SJCRH30 (cell line): Measurements from ENCODE around the gene KRTAP10-7. TPM values are rescaled to one million over a fixed set of nuclear protein-coding genes. Genes with fewer than 3 reads are reported as not detected.
"Not testable (repeated sequence)": the region's sequence is repeated elsewhere in the genome, so short reads cannot be mapped to it uniquely, and the experiment has no call there.

Experiments used
- DNase-seq, 2 experiments: peaks; one replicate each; pipeline ENCODE4 v3.0.0-alpha.2; 2015 to 2020
- H3K27ac ChIP-seq: fragments of 250-450 bp; sonication (Bioruptor Pico); 2 replicates; pipeline ENCODE4 v1.5.1; 2020; ENCODE audit warnings: mild to moderate bottlenecking, moderate library complexity
- H3K27me3 ChIP-seq: fragments of 250-450 bp; sonication (Bioruptor Pico); 2 replicates; pipeline ENCODE4 v1.5.1; 2020; ENCODE audit warnings: mild to moderate bottlenecking, moderate library complexity
- H3K36me3 ChIP-seq: fragments of 250-450 bp; sonication (Bioruptor Pico); 2 replicates; pipeline ENCODE4 v1.5.1; 2020; ENCODE audit warnings: mild to moderate bottlenecking, moderate library complexity
- H3K4me1 ChIP-seq: fragments of 250-450 bp; sonication (Bioruptor Pico); 2 replicates; pipeline ENCODE4 v1.5.1; 2020; ENCODE audit warnings: mild to moderate bottlenecking, moderate library complexity
- H3K4me3 ChIP-seq: fragments of 250-450 bp; sonication (Bioruptor Pico); 2 replicates; pipeline ENCODE4 v1.5.1; 2020; ENCODE audit warnings: mild to moderate bottlenecking, moderate library complexity
- H3K9me3 ChIP-seq: fragments of 250-450 bp; sonication (Bioruptor Pico); replicated peaks from 2 replicates; pipeline ENCODE4 v1.5.1; 2020; ENCODE audit warnings: mild to moderate bottlenecking, moderate library complexity
- total RNA-seq: library from RNA; depleted of rRNA; stranded (reverse); fragments of >200 nt; shearing (Covaris generic); gene quantifications from 2 replicates; pipeline ENCODE4 v1.2.3, GENCODE V29; 2014; rRNA removed

KRTAP10-7 gene
- not detected in 2 replicates for total RNA-seq

GRCh38 chr21:44600118-44600978 lies at the start of gene KRTAP10-7:
KRTAP10-7 (plus strand) TSS chr21:44600597; CDS start chr21:44600622, 25 bp downstream.
- H3K4me1 ChIP-seq, H3K36me3 ChIP-seq, H3K27me3 ChIP-seq, H3K27ac ChIP-seq, H3K9me3 ChIP-seq, DNase-seq, H3K4me3 ChIP-seq: not testable (repeated sequence)

DNA sequence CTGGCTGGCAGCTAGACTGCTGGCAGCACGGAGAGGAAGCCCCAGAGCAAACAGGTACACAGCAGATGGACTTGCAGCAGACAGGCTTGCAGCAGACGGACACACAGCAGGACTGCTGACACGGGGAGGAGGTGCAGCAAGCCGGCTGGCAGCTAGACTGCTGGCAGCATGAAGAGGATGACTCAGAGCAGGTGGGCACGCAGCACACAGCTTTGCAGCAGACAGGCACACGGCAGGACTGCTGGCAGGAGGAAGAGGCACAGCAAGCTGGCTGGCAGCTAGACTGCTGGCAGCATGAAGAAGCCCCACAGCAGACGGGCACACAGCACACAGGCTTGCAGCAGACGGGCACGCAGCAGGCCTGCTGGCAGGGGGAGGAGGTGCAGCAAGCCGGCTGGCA lies 49.6 kb upstream of the KRTAP10-7 start:
- H3K4me3 ChIP-seq: no peak overlapping the region
- peaks cover 3% of the 10 kb centered on the region; the same call in 1 of the 2 replicates for H3K9me3 ChIP-seq
- H3K27ac ChIP-seq: no peak overlapping the region
- no peaks in the 10 kb centered on the region for H3K27me3 ChIP-seq
- H3K4me1 ChIP-seq: no peaks in the 10 kb centered on the region
- no peak for DNase-seq
- H3K36me3 ChIP-seq: no peaks in the 10 kb centered on the region

DNA sequence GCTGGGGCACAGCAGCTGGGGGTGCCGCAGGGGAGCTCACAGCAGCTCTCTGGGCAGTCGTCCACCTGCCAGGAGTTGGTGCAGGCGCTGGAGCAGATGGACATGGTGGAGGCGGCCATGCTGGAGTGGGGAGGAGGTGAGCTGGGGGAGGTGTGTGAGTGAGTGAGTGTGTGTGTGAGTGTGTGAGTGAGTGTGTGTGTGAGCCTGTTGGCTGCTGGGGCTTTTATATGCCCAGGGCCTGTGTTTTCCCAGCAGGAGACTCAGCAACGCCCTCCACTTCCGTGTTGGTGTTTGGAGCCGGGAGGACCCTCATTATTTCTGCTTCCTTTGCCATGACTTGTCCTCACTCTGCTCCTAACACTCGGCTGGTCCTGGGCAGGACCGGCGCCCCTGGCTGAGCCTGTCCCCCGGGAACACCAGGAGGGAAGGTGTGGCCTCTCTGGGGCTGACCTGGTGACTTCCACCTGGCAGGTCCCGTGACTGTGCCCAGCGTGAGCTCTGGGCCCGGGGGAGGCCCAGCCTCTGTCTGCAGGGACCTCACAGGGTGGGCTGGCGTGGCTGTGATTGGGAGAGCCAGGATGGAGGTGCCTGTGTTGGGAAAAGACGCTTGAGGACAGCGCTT lies 48.9 kb upstream of the KRTAP10-7 start, which contains the start of gene KRTAP10-2:
Gene KRTAP10-2 (minus strand): TSS at position 166 of the 622 bp plus-strand sequence. CDS start 47 bp downstream, at position 119.
- no peak within 1 kb of the TSS for H3K27ac ChIP-seq
- H3K27me3 ChIP-seq: no peaks in the 10 kb centered on the region
- no peak within 1 kb of the TSS for H3K4me3 ChIP-seq
- no peak for DNase-seq
- peaks cover 3% of the 10 kb centered on the region; the same call in 1 of the 2 replicates for H3K9me3 ChIP-seq
- no peaks in the 10 kb centered on the region for H3K36me3 ChIP-seq
- no peaks in the 10 kb centered on the region for H3K4me1 ChIP-seq

GRCh38 chr21:44552136-44552535 lies 48.3 kb upstream of the KRTAP10-7 start:
- Histone ChIP-seq H3K36me3 (no peaks in the 10 kb centered on the region), H3K4me1 (no peaks in the 10 kb centered on the region), H3K4me3 (no peak overlapping the region), H3K27me3 (0 out of 2 replicates have a peak, but pooled peaks cover 3% of the 10 kb centered on the region), H3K27ac (no peak overlapping the region), H3K9me3 (no peaks in the 10 kb centered on the region)
- DNase-seq: no peak

- H3K27me3 ChIP-seq: 0 out of 2 replicates have a peak, but pooled peaks cover 3% of the 10 kb centered on the region
- H3K36me3 ChIP-seq: no peaks in the 10 kb centered on the region
- no peaks in the 10 kb centered on the region for H3K4me1 ChIP-seq
- no peaks in the 10 kb centered on the region for H3K9me3 ChIP-seq
- no peak for DNase-seq
- no peak overlapping the region for H3K4me3 ChIP-seq
- H3K27ac ChIP-seq: no peak overlapping the region
These were observed 47.7 kb upstream of the KRTAP10-7 start for GRCh38 chr21:44552681-44553080.

DNA sequence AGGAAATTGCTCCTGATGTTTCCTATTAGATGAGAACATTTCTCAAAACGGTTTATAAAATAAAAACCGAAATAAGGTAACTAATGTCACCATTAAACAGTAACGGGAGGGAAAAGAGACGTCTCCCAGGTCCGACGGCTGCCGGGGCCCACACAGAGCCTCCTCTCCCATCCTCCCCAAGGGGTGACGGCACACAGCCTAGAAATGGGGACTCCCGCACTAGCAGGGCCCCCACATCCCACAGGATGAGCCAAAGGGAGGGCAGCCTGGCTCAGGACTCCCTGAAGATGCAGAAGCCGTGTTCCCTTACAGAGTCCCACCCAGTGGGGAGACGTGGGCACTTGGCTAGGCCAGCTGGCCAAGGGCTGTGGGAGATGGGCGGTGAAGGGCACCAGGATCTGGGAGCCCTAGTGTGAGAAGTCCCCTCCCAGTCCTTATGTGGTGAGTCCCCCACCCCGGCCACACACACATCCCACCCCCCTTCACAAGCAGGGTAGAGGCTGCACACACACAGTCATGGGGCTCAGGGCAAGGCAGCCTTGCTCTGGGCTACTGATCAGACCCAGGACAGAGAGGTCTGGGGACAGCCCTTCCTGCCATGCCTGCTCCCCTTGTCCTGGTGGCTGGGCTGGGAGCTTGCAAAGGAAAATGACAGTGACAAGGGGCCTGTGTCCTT lies 45.1 kb upstream of the KRTAP10-7 start:
- DNase-seq: no peak
- H3K4me1 ChIP-seq: no peaks in the 10 kb centered on the region
- H3K36me3 ChIP-seq: no peaks in the 10 kb centered on the region
- no peak overlapping the region for H3K27ac ChIP-seq
- H3K27me3 ChIP-seq: 0 out of 2 replicates have a peak, but pooled peaks cover 3% of the 10 kb centered on the region
- no peak overlapping the region for H3K4me3 ChIP-seq
- H3K9me3 ChIP-seq: no peaks in the 10 kb centered on the region

DNA sequence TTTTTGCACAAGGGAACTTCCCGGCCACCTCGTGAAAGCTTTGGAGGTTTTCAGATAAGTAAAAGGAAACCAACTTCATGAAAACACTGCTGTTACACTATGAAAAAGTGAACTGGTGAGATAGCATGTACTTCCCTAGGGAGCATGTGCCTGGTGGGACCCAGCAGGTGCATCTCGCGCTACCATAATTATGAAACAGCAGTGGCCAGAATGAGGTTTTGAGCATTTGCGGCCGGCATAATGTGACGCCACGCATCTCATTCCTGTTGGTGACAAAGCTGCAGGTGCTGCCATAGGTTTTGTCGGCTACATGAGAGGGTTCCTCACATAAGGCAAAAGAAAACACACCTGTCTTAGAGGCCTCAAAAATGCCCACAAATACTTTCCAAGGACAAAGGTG lies 43.5 kb upstream of the KRTAP10-7 start:
- H3K27me3 ChIP-seq: 0 out of 2 replicates have a peak, but pooled peaks cover 3% of the 10 kb centered on the region
- no peak for DNase-seq
- no peaks in the 10 kb centered on the region for H3K4me1 ChIP-seq
- no peaks in the 10 kb centered on the region for H3K36me3 ChIP-seq
- H3K4me3 ChIP-seq: no peak overlapping the region
- no peaks in the 10 kb centered on the region for H3K9me3 ChIP-seq
- no peak overlapping the region for H3K27ac ChIP-seq

GRCh38 chr21:44557491-44558328 lies 42.7 kb upstream of the KRTAP10-7 start:
- no peaks in the 10 kb centered on the region for H3K9me3 ChIP-seq
- H3K4me3 ChIP-seq: no peak overlapping the region
- no peak for DNase-seq
- H3K36me3 ChIP-seq: no peaks in the 10 kb centered on the region
- no peak overlapping the region for H3K27ac ChIP-seq
- no peaks in the 10 kb centered on the region for H3K4me1 ChIP-seq
- 0 out of 2 replicates have a peak, but pooled peaks cover 3% of the 10 kb centered on the region for H3K27me3 ChIP-seq

GRCh38 chr21:44558329-44558675 lies 42.1 kb upstream of the KRTAP10-7 start:
- H3K4me1 ChIP-seq, H3K27ac ChIP-seq, H3K4me3 ChIP-seq, DNase-seq, H3K27me3 ChIP-seq, H3K9me3 ChIP-seq, H3K36me3 ChIP-seq: not testable (repeated sequence)

DNA sequence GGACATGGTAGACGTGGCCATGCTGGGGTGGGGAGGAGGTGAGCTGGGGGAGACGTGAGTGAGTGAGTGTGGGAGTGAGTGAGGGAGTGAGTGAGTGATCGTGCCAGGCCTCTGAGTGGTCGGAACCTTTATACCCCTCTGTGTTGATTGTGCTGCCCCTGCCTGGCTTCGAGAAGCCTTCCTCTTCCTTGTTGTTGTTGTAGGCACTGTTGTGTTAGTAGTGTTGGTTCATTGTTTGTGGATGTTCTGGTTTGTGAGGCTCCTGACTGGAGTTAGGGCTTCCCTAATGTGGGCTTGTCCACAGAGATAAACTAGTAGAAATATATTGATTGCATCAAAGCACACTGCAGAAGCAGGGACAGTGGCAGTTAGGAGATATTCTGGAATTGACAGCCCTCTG lies 41.7 kb upstream of the KRTAP10-7 start, which contains the start of gene KRTAP10-3:
Gene KRTAP10-3 (minus strand): TSS at position 101 of the 400 bp plus-strand sequence. CDS start 80 bp downstream, at position 21.
- H3K9me3 ChIP-seq: no peaks in the 10 kb centered on the region
- H3K27ac ChIP-seq: no peak within 1 kb of the TSS
- no peak for DNase-seq
- no peaks in the 10 kb centered on the region for H3K36me3 ChIP-seq
- H3K27me3 ChIP-seq: 0 out of 2 replicates have a peak, but pooled peaks cover 3% of the 10 kb centered on the region
- no peaks in the 10 kb centered on the region for H3K4me1 ChIP-seq
- H3K4me3 ChIP-seq: no peak within 1 kb of the TSS

DNA sequence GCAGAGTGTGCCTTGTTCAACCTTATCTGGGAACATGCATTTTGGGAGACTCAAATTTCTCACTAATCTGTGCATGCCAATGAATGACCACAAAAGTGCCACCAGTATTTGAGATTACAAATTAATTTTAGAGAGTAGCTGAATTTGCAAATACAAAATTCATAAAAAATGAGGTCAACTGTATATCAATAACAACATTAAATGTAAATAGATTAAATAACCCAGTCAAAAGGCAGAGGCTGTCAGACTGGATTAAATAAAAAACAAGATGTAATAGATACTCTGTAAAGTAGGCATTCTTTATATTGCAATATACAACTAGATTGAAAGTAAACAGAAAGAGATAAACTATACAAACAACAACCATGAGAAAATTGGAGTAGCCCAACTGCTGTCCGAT lies 36.3 kb upstream of the KRTAP10-7 start:
- Histone ChIP-seq H3K27me3 (no peaks in the 10 kb centered on the region), H3K9me3 (no peaks in the 10 kb centered on the region)

GRCh38 chr21:44564886-44565598 lies 35.4 kb upstream of the KRTAP10-7 start:
- no peak overlapping the region for H3K27ac ChIP-seq
- H3K4me1 ChIP-seq: no peaks in the 10 kb centered on the region
- H3K4me3 ChIP-seq: no peak overlapping the region
- DNase-seq: no peak
- H3K9me3 ChIP-seq: no peaks in the 10 kb centered on the region
- H3K27me3 ChIP-seq: no peaks in the 10 kb centered on the region
- no peaks in the 10 kb centered on the region for H3K36me3 ChIP-seq

More for the DNA sequence above, 36.3 kb upstream of the KRTAP10-7 start:
- no peak overlapping the region for H3K27ac ChIP-seq
- H3K4me3 ChIP-seq: no peak overlapping the region
- no peaks in the 10 kb centered on the region for H3K4me1 ChIP-seq
- no peak for DNase-seq
- H3K36me3 ChIP-seq: no peaks in the 10 kb centered on the region

- no peak overlapping the region for H3K4me3 ChIP-seq
These were observed 34.0 kb upstream of the KRTAP10-7 start for GRCh38 chr21:44566403-44566802.

More at GRCh38 chr21:44566403-44566802, 34.0 kb upstream of the KRTAP10-7 start:
- no peaks in the 10 kb centered on the region for H3K27me3 ChIP-seq
- DNase-seq: no peak
- H3K4me1 ChIP-seq: no peaks in the 10 kb centered on the region
- no peaks in the 10 kb centered on the region for H3K36me3 ChIP-seq
- H3K27ac ChIP-seq: no peak overlapping the region
- no peaks in the 10 kb centered on the region for H3K9me3 ChIP-seq
